Activated CD8-positive, alpha-beta memory T cell treated with anti-CD3 and anti-CD28 coated beads, Interleukin-2, amount 50 U/mL, for 24 hours (primary cell): ENCODE results near the gene RBBP6.
"Not testable (repeated sequence)": the region's sequence is repeated elsewhere in the genome, so short reads cannot be mapped to it uniquely, and the experiment has no call there.

ENCODE experiments used
- DNase-seq: peaks from one replicate; pipeline ENCODE4 v3.0.0-alpha.2; 2020; ENCODE audit errors: extremely low read depth

Gene RBBP6

GRCh38 chr16:24568392-24568791 lies 29.0 kb downstream of the RBBP6 start:
- no peak for DNase-seq

DNA sequence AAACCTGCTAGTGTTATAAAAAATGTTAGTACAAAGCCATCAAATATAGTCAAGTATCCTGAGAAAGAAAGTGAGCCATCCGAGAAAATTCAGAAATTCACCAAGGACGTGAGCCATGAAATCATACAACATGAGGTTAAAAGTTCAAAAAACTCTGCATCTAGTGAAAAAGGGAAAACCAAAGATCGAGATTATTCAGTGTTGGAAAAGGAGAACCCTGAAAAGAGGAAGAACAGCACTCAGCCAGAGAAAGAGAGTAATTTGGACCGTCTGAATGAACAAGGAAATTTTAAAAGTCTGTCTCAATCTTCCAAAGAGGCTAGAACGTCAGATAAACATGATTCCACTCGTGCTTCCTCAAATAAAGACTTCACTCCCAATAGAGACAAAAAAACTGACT lies 31.7 kb downstream of the RBBP6 start:
- no peak for DNase-seq

- DNase-seq: no peak
These were observed 32.7 kb downstream of the RBBP6 start for GRCh38 chr16:24572069-24572468.

- DNase-seq: no peak
These were observed 33.8 kb downstream of the RBBP6 start for GRCh38 chr16:24573141-24573540.

DNA sequence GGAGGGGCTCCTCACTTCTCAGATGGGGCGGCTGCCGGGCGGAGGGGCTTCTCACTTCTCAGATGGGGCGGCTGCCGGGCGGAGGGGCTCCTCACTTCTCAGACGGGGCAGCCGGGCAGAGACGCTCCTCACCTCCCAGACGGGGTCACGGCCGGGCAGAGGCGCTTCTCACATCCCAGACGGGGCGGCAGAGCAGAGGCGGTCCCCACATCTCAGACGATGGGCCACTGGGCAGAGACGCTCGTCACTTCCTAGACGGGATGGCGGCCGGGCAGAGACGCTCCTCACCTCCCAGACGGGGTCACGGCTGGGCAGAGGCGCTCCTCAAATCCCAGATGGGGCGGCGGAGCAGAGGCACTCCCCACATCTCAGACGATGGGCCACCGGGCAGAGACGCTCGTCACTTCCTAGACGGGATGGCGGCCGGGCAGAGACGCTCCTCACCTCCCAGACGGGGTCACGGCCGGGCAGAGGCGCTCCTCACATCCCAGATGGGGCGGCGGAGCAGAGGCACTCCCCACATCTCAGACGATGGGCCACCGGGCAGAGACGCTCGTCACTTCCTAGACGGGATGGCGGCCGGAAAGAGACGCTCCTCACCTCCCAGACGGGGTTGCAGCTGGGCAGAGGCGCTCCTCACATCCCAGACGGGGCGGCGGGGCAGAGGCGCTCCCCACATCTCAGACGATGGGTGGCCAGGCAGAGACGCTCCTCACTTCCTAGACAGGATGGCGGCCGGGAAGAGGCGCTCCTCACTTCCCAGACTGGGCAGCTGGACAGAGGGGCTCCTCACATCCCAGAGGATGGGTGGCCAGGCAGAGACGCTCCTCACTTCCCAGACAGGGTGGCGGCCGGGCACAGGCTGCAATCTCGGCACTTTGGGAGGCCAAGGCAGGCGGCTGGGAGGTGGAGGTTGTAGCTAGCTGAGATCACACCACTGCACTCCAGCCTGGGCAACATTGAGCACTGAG lies 35.4 kb downstream of the RBBP6 start:
- DNase-seq: not testable (repeated sequence)

DNA sequence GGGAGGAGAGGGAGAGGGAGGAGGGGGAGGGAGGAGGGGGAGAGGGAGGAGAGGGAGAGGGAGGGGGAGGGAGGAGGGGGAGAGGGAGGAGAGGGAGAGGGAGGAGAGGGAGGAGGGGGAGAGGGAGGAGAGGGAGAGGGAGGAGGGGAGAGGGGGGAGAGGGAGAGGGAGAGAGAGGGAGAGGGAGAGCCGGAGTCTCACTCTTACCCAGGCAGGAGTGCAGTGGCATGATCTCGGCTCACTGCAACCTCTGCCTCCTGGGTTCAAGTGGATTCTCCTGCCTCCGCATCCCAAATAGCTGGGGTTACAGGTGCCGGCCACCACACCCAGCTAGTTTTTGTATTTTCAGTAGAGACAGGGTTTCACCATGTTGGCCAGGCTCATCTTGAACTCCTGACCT lies 36.4 kb downstream of the RBBP6 start:
- not testable (repeated sequence) for DNase-seq

GRCh38 chr16:24577167-24577566 lies 37.8 kb downstream of the RBBP6 start:
- DNase-seq: no peak

DNA sequence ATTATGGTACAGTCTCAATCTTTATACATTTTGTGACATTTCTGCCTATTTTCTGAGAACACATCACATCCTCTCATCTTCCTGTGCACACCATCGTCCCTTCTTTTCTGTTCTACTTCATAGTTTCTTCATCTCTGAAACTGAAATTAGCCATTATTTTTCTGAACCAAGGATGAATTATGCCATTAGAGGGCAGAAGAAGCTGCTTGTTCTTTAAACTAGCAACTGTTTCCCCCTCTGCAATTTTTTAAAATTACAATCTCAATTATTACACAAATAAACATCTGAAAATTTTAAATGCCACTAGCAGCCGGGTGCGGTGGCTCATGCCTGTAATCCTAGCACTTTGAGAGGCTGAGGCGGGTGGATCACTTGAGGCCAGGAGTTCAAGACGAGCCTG lies 41.3 kb downstream of the RBBP6 start:
- DNase-seq: no peak

GRCh38 chr16:24583494-24583893 lies 44.1 kb downstream of the RBBP6 start:
- no peak for DNase-seq

GRCh38 chr16:24589997-24590396 lies 50.6 kb downstream of the RBBP6 start:
- DNase-seq: no peak

- DNase-seq: no peak
These were observed 59.5 kb downstream of the RBBP6 start for GRCh38 chr16:24598777-24599437.

GRCh38 chr16:24609417-24609739 lies 70.0 kb downstream of the RBBP6 start:
- DNase-seq: no peak

DNA sequence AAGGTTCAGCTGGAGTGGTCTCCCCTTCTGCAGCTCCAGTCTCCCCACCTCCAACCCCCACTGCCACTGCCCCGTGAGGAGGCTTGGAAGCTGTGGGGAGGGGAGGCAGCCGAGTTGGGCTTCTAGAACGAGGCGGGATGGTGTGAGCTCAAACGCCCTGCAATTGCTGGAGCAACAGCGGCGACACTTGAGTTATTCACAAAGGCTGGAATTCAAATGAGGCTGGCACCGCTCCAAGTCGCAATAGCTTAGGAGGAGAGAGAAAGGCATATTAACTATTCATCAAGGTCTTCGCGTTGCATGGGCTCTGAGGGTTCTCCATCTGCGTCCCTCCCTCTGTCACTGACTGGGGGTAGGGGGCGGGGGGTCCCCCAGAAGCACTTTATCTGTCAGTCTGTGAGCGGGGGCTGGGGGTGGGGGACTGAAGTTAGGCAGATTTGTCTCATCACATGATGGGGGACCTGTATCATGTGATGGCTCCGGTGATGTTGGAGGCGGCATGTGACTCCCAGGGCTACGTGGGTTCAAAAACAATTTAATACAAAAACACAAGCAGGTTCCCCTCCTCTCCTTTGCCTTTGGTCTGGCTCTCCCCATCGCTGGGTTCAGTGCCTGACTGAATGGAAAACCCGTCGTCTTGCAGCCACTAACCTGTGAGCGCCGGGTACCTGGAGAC lies 70.5 kb downstream of the RBBP6 start:
- DNase-seq: no peak

GRCh38 chr16:24610416-24610755 lies 71.0 kb downstream of the RBBP6 start:
- DNase-seq: no peak

DNA sequence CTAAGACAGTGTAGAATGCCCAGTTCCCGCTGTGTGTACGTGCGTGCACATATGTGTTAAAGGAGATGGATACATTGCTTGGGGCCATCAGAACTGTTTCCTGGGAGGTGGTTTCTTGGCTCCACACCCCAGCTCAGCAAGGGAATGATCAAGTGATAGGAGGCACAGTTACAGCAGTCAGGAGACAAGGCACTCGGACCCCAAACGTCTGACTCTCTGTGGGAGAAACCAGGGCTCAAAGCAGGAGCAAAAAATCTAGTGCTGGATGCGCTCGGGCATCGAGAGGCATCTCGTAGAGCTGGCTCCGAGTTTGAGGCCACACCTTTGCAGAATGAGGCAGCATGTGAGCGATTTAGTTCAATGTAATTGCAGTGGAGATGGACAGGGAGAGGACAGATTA lies 71.9 kb downstream of the RBBP6 start:
- no peak for DNase-seq

DNA sequence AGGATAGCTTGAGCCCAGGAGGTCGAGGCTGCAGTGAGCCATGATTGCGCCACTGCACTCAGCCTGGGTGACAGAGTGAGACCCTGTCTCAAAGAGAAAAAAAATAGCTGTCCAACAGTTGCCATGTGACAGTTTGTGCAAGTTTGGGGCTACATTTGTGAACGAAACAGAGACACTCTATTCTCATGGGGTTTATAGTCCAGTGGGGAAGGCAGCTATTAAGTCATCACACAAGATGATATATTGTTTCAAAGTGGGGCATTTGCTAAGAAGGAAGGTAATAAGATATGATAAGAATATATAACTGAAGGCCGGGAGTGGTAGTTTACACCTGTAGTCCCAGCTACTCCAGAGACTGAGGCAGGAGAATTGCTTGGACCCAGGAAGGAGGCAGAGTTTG lies 73.3 kb downstream of the RBBP6 start:
- DNase-seq: no peak

DNA sequence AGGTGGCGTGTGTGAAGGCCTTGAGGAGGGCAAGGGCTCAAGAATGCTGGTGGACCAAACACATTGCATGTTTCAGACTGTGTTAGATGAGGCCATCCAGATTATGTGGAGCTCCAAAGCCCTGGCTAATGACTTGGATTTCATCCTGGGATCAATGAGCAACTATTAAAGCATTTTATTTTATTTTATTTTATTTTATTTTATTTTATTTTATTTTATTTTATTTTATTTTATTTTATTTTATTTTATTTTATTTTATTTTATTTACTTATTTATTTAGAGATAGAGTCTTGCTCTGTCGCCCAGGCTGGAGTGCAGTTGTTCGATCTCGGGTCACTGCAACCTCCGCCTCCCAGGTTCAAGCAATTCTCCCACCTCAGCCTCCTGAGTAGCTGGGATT lies 73.9 kb downstream of the RBBP6 start:
- not testable (repeated sequence) for DNase-seq

GRCh38 chr16:24617502-24617901 lies 78.1 kb downstream of the RBBP6 start:
- no peak for DNase-seq
